ENCODE results near the gene IQGAP2. TPM values are rescaled to one million over a fixed set of nuclear protein-coding genes. Genes with fewer than 3 reads are reported as not detected.

Gene IQGAP2
- total RNA-seq, 1 experiment from 2014 or later: not detected

DNA sequence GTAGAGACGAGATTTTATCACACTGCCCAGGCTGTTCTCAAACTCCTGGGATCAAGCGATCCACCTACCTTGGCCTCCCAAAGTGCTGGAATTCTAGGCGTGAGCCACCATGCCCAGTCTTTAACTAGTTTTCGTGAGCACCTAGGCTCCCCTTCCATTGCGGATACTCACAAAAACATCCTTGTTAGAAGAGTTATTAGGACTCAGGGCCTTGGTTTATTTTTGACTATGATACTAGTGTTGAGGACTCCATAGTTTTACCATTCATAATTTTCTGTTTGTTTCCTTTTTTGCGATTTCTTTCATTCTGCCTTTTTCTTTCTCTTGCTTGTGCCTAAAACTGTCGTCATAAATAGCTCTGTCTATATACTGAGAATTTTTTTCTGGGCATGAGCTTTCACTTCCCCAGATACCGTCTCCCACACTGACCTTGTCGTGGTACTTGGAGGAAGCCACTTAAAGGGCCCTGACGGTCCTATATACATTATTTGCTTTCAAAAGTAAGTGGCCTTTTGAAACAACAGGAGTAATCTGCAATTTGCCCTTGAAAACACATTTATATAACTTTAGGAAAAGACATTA, 318.0 kb downstream of the IQGAP2 start:
- intact Hi-C loops (cut with micrococcal nuclease): no loop called here
- Histone ChIP-seq H3K9me2 (replicated peaks; ENCODE audit: low read length) (no peaks in the 10 kb centered on the region), H3K4me2 (ENCODE audit: low read length) (no peak overlapping the region), H3K9me3 (ENCODE audit: low read length) (no peaks in the 10 kb centered on the region), H3K27me3 (ENCODE audit: low read length) (no peaks in the 10 kb centered on the region), H3K79me2 (ENCODE audit: low read length) (peaks cover 35% of the 10 kb centered on the region), H3F3A (ENCODE audit: low read length, unreplicated experiment) (no peaks in the 10 kb centered on the region), H3K9ac (ENCODE audit: low read length) (no peak overlapping the region), H4K20me1 (ENCODE audit: low read length) (no peaks in the 10 kb centered on the region), H3K4me1 (ENCODE audit: insufficient read depth, low read length) (peaks cover 5% of the 10 kb centered on the region; the same call in 1 of the 2 replicates), H3K36me3 (ENCODE audit: low read depth, low read length) (no peaks in the 10 kb centered on the region), H2AFZ (ENCODE audit: low read length) (no peak overlapping the region), H3K27ac (ENCODE audit: low read length) (no peak overlapping the region), H3K4me3 (ENCODE audit: low read length) (no peak overlapping the region)
- TF ChIP-seq EZH2 (IDR thresholded peaks at IDR 0.05; ENCODE audit: low read length, unreplicated experiment) (no peak), EZH2phosphoT487 (IDR thresholded peaks at IDR 0.05; ENCODE audit: borderline replicate concordance, low read length) (no peak)
- TF ChIP-seq, protein P1, sequence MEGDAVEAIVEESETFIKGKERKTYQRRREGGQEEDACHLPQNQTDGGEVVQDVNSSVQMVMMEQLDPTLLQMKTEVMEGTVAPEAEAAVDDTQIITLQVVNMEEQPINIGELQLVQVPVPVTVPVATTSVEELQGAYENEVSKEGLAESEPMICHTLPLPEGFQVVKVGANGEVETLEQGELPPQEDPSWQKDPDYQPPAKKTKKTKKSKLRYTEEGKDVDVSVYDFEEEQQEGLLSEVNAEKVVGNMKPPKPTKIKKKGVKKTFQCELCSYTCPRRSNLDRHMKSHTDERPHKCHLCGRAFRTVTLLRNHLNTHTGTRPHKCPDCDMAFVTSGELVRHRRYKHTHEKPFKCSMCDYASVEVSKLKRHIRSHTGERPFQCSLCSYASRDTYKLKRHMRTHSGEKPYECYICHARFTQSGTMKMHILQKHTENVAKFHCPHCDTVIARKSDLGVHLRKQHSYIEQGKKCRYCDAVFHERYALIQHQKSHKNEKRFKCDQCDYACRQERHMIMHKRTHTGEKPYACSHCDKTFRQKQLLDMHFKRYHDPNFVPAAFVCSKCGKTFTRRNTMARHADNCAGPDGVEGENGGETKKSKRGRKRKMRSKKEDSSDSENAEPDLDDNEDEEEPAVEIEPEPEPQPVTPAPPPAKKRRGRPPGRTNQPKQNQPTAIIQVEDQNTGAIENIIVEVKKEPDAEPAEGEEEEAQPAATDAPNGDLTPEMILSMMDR (conservative IDR thresholded peaks at IDR 0.05; ENCODE audit: low read depth, low read length): no peak
- no peak for ATAC-seq
- DNase-seq: no peak
- no TSS peak for BruUV-seq (replicated peaks)
- POLR2A ChIA-PET (ENCODE audit: unreplicated experiment): no interaction called here
- CTCF ChIA-PET: no interaction called here

DNA sequence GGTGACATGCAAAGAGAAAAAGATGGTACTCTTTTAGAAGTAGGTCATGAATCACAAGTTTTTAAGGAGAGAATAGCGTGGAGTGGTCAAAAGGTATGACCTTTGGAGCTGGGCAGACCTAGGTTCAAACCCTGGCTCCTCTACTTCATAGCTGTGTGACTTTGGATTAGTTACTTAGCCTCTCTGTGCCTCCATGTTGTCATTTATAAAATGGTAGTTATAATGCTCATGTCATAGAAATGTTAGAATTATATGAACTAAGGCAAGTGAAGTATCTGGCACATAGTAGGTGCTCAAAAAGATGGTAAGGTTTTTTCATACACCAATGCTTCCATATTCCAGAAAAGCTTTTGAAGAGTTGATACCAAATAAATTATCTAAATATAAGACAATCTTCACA, 320.2 kb downstream of the IQGAP2 start:
- CTCF ChIA-PET: no interaction called here
- Histone ChIP-seq H3K4me2 (ENCODE audit: low read length) (no peak overlapping the region), H3K4me1 (ENCODE audit: insufficient read depth, low read length) (no peaks in the 10 kb centered on the region), H3K9ac (ENCODE audit: low read length) (no peak overlapping the region), H4K20me1 (ENCODE audit: low read length) (no peaks in the 10 kb centered on the region), H3K4me3 (ENCODE audit: low read length) (no peak overlapping the region), H3F3A (ENCODE audit: low read length, unreplicated experiment) (no peaks in the 10 kb centered on the region), H3K27me3 (ENCODE audit: low read length) (no peaks in the 10 kb centered on the region), H3K27ac (ENCODE audit: low read length) (no peak overlapping the region), H3K36me3 (ENCODE audit: low read depth, low read length) (no peaks in the 10 kb centered on the region), H3K79me2 (ENCODE audit: low read length) (peaks cover 15% of the 10 kb centered on the region), H2AFZ (ENCODE audit: low read length) (no peak overlapping the region), H3K9me2 (replicated peaks; ENCODE audit: low read length) (no peaks in the 10 kb centered on the region), H3K9me3 (ENCODE audit: low read length) (no peaks in the 10 kb centered on the region)
- POLR2A ChIA-PET (ENCODE audit: unreplicated experiment): no interaction called here
- intact Hi-C loops (cut with micrococcal nuclease): no loop called here
- no peak for DNase-seq
- no TSS peak for BruUV-seq (replicated peaks)
- TF ChIP-seq EZH2phosphoT487 (IDR thresholded peaks at IDR 0.05; ENCODE audit: borderline replicate concordance, low read length): no peak
- no peak for TF ChIP-seq EZH2 (IDR thresholded peaks at IDR 0.05; ENCODE audit: low read length, unreplicated experiment)
- TF ChIP-seq, protein P1 (conservative IDR thresholded peaks at IDR 0.05; ENCODE audit: low read depth, low read length): no peak
- ATAC-seq: no peak

DNA sequence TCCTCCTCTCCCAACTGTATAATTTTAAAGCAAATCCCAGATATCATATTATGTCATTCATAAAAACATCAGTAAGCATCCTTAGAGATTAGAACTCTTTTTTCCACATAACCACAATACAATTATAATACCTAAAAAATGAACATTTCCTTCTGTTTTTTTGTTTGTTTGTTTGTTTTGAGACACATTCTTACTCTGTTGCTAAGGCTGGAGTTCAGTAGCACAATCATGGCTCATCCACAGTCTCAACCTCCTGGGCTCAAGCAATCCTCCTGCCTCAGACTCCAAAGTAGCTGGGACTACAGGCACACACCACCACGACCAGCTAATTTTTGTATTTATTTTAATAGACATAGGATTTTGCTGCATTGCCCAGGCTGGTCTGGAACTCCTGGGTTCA, 320.8 kb downstream of the IQGAP2 start:
- Histone ChIP-seq H3K9me2 (replicated peaks; ENCODE audit: low read length) (no peaks in the 10 kb centered on the region), H3F3A (ENCODE audit: low read length, unreplicated experiment) (no peaks in the 10 kb centered on the region), H3K9me3 (ENCODE audit: low read length) (no peaks in the 10 kb centered on the region), H2AFZ (ENCODE audit: low read length) (no peak overlapping the region), H3K9ac (ENCODE audit: low read length) (no peak overlapping the region), H3K79me2 (ENCODE audit: low read length) (peaks cover 8% of the 10 kb centered on the region; the same call in 1 of the 2 replicates), H4K20me1 (ENCODE audit: low read length) (no peaks in the 10 kb centered on the region), H3K27me3 (ENCODE audit: low read length) (no peaks in the 10 kb centered on the region), H3K4me3 (ENCODE audit: low read length) (no peak overlapping the region), H3K36me3 (ENCODE audit: low read depth, low read length) (no peaks in the 10 kb centered on the region), H3K4me1 (ENCODE audit: insufficient read depth, low read length) (no peaks in the 10 kb centered on the region), H3K27ac (ENCODE audit: low read length) (no peak overlapping the region), H3K4me2 (ENCODE audit: low read length) (no peak overlapping the region)
- ATAC-seq: no peak
- BruUV-seq (replicated peaks): no TSS peak
- POLR2A ChIA-PET (ENCODE audit: unreplicated experiment): no interaction called here
- intact Hi-C loops (cut with micrococcal nuclease): no loop called here
- TF ChIP-seq, protein P1 (conservative IDR thresholded peaks at IDR 0.05; ENCODE audit: low read depth, low read length): no peak
- TF ChIP-seq EZH2 (IDR thresholded peaks at IDR 0.05; ENCODE audit: low read length, unreplicated experiment) (no peak), EZH2phosphoT487 (IDR thresholded peaks at IDR 0.05; ENCODE audit: borderline replicate concordance, low read length) (no peak)
- DNase-seq: no peak
- CTCF ChIA-PET: no interaction called here

Data from PC-3 (cell line).